Thyroid gland (tissue), 4 donors: Measurements from ENCODE around the gene EXOC4.

Experiments
- CTCF ChIP-seq, 6 experiments: fragments of 200-600 bp in 3 of 6; fragments of 450-650 bp in 3 of 6; sonication (generic) in 3 of 6; IDR thresholded peaks; one replicate each; pipeline ENCODE4 v1.5.1; 2016 to 2019; ENCODE audit warnings: antibody characterized with exemption in 6 of 6, mild to moderate bottlenecking in 2 of 6, inconsistent platforms in 1 of 6, moderate library complexity in 1 of 6
- POLR2A ChIP-seq, 2 donors: fragments of 450-650 bp; IDR thresholded peaks; one replicate each; pipeline ENCODE4 v1.6.1; 2017; ENCODE audit warnings: antibody characterized with exemption in 2 of 2, mild to moderate bottlenecking in 2 of 2, moderate library complexity in 1 of 2

DNA sequence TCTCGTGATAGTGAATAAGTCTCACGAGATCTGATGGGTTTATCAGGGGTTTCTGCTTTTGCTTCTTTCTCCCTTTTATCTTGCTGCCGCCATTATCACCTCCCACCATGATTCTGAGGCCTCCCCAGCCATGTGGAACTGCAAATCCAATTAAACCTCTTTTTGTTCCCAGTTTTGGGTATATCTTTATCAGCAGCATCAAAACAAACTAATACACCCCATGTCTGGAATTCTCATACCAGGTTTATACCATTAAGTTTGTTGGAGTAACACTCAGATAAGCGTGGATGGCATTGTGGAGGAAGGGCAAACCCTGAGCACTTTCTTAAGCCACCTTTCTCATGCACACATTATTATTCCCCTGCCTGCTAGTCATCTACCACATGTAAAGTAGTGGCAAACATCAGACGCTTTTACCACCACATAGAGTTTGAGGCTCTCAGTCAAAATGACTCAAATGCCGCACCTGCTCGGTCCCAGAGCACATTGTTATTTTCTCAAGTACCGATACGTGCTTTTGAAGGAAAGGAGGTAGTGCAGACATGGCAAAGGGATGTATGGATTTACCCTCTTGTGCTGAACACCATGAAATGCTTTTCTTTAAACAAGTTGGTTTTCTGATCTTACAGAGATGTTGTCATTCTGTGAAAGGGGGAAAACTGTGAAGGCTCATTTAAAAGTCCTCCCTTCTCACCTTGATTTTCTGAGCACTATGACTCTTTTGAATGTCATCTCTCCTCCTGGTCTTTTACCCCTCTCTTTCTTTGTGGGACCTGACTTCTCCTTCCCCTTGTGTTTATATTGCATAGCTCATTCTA is 429.7 kb downstream of the EXOC4 start:
- TF ChIP-seq CTCF (IDR thresholded peaks at IDR 0.05), result no peak
- TF ChIP-seq POLR2A (IDR thresholded peaks at IDR 0.05), result no peak
